ENCODE results near the gene CCDC71L. TPM values are rescaled to one million over a fixed set of nuclear protein-coding genes. Genes with fewer than 3 reads are reported as not detected.

The CCDC71L gene
- total and polyA plus RNA-seq, 4 donors: 8.5 to 47.6 (median 23.4) TPM

DNA sequence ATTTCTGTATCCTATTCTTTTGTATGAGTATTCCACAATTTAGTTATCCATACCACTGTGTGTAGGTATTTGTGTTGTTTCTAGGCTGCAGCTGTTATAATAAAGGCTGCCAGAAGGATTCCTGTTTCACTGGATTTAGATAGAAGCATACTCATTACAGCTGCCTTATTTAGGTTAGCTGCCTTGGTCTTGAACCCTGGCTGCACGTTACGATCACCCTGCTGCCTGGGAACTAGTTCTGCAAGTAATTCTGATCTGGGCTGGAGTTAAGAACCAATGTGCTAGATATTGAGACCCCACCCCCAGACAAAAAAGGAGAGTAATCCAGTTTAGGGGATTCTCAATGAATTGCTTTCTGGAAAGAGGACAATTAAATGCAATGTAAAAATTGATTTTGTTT is 43.1 kb downstream of the CCDC71L start:
- H3K27ac ChIP-seq (ENCODE audit: low read depth in 1 of 2, low read length in 1 of 2): no peak overlapping the region
- DNase-seq (peak in 1 of 3 donors; percentile 9), ATAC-seq (ENCODE audit: insufficient read depth, low FRiP score) (no peak)
- H3K4me3 ChIP-seq: no peak overlapping the region
- WGBS, 2 donors: 75 to 88% methylated on average over 2 of the region's 2 CpGs
- H3K9ac ChIP-seq (ENCODE audit: insufficient read depth in 1 of 2, low read length in 2 of 2): no peak overlapping the region
- H3K27me3 ChIP-seq (ENCODE audit: control insufficient read depth in 3 of 3, insufficient read depth in 3 of 3, low read length in 2 of 3): no peaks in the 10 kb centered on the region
- peaks cover 0 to 6% (median 0%) of the 10 kb centered on the region in 5 donors for H3K4me1 ChIP-seq (ENCODE audit: control insufficient read depth in 5 of 5, insufficient read depth in 5 of 5, low read length in 5 of 5)
- peaks cover 0 to 5% (median 3%) of the 10 kb centered on the region in 4 donors for H3K9me3 ChIP-seq (ENCODE audit: control insufficient read depth in 4 of 4, insufficient read depth in 3 of 4, low read length in 3 of 4)
- TF ChIP-seq, protein P1, sequence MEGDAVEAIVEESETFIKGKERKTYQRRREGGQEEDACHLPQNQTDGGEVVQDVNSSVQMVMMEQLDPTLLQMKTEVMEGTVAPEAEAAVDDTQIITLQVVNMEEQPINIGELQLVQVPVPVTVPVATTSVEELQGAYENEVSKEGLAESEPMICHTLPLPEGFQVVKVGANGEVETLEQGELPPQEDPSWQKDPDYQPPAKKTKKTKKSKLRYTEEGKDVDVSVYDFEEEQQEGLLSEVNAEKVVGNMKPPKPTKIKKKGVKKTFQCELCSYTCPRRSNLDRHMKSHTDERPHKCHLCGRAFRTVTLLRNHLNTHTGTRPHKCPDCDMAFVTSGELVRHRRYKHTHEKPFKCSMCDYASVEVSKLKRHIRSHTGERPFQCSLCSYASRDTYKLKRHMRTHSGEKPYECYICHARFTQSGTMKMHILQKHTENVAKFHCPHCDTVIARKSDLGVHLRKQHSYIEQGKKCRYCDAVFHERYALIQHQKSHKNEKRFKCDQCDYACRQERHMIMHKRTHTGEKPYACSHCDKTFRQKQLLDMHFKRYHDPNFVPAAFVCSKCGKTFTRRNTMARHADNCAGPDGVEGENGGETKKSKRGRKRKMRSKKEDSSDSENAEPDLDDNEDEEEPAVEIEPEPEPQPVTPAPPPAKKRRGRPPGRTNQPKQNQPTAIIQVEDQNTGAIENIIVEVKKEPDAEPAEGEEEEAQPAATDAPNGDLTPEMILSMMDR (IDR thresholded peaks at IDR 0.05; ENCODE audit: control extremely low read depth, extremely low read depth): no peak
- H3K36me3 ChIP-seq (ENCODE audit: control insufficient read depth in 4 of 4, insufficient read depth in 4 of 4, low read length in 4 of 4): no peaks in the 10 kb centered on the region

DNA sequence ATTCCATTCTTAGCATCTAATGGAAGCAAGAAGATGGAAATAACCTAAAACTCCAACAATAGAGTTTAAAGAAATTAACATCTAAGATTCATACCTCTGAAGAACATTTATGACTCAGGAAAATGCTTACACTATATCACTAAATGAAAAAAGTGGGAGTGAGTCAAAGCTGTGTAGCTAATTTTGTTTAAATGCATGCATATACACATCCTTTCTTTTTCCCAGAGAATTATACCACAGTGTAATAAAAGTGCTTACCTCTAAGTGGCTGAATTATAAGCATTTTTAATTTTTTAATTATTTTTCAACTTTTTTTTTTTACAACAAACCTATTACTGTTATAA is 44.3 kb downstream of the CCDC71L start:
- ATAC-seq (ENCODE audit: insufficient read depth, low FRiP score) (no peak), DNase-seq (no peak)
- no peak overlapping the region for H3K27ac ChIP-seq (ENCODE audit: low read depth in 1 of 2, low read length in 1 of 2)
- peaks cover 0 to 6% (median 0%) of the 10 kb centered on the region in 5 donors for H3K4me1 ChIP-seq (ENCODE audit: control insufficient read depth in 5 of 5, insufficient read depth in 5 of 5, low read length in 5 of 5)
- no peaks in the 10 kb centered on the region for H3K36me3 ChIP-seq (ENCODE audit: control insufficient read depth in 4 of 4, insufficient read depth in 4 of 4, low read length in 4 of 4)
- no peaks in the 10 kb centered on the region for H3K27me3 ChIP-seq (ENCODE audit: control insufficient read depth in 3 of 3, insufficient read depth in 3 of 3, low read length in 2 of 3)
- H3K9ac ChIP-seq (ENCODE audit: insufficient read depth in 1 of 2, low read length in 2 of 2): no peak overlapping the region
- TF ChIP-seq, protein P1 (IDR thresholded peaks at IDR 0.05; ENCODE audit: control extremely low read depth, extremely low read depth): no peak
- peaks cover 0 to 4% (median 1%) of the 10 kb centered on the region in 4 donors for H3K9me3 ChIP-seq (ENCODE audit: control insufficient read depth in 4 of 4, insufficient read depth in 3 of 4, low read length in 3 of 4)
- H3K4me3 ChIP-seq: no peak overlapping the region

DNA sequence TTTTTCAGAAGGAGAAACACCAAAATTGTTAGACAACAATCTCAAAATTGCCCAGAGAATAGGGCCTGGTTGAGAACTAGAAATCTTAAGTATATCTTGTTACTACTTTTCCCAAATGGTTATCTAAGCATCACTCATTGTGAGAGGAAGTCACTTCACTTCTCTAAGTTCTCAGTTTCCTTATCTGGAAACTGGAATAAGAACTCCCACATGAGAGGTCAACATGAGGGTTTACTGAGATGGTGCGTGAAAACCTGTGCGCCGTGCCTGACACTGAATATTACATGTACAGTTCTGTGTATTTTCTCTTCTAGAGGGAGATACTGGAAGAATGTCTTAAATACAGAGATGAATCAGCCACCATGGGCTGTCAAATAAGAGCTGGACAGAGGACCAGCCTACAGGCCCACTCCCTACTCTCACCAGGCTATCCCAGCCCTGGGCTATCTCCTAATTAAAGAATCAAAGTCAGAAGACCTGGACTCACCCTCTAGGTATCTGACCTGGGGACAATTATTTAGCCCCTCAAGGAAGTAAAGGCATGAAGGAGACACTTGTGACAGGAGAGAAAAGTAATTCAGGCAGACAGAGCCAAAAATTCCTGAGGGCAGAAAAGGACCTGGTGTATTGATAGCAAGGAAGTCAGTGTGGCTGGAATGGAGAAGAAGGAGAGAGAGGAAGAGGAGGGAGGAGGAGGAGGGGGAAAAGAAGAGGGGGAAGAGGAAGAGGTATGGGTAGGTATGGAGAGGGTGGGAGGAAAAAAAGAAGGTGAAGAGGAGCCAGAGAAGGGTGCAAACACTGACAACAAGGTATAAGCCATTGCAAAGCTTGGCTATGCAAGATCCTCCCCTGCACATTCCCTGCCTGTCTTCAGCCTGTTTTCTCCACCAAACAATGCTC is 44.9 kb downstream of the CCDC71L start:
- DNase-seq: no peak
- Histone ChIP-seq H3K9me3 (ENCODE audit: control insufficient read depth in 4 of 4, insufficient read depth in 3 of 4, low read length in 3 of 4) (peaks cover 0 to 3% (median 1%) of the 10 kb centered on the region in 4 donors), H3K36me3 (ENCODE audit: control insufficient read depth in 4 of 4, insufficient read depth in 4 of 4, low read length in 4 of 4) (no peaks in the 10 kb centered on the region), H3K27ac (ENCODE audit: low read depth in 1 of 2, low read length in 1 of 2) (no peak overlapping the region), H3K27me3 (ENCODE audit: control insufficient read depth in 3 of 3, insufficient read depth in 3 of 3, low read length in 2 of 3) (no peaks in the 10 kb centered on the region), H3K4me3 (no peak overlapping the region), H3K9ac (ENCODE audit: insufficient read depth in 1 of 2, low read length in 2 of 2) (no peak overlapping the region), H3K4me1 (ENCODE audit: control insufficient read depth in 5 of 5, insufficient read depth in 5 of 5, low read length in 5 of 5) (peaks cover 0 to 6% (median 0%) of the 10 kb centered on the region in 5 donors)
- TF ChIP-seq, protein P1 (IDR thresholded peaks at IDR 0.05; ENCODE audit: control extremely low read depth, extremely low read depth): no peak
- WGBS, 2 donors: 96 to 98% methylated on average over 3 of the region's 3 CpGs
- no peak for ATAC-seq (ENCODE audit: insufficient read depth, low FRiP score)
